OCI-LY1 (cell line): ENCODE data around the gene PTPRQ.

Experiments
- H2AFZ ChIP-seq: fragments of 200-600 bp; sonication (generic), shearing (Covaris generic); 2 replicates; pipeline ENCODE4 v1.6.0; 2014; ENCODE audit warnings: antibody characterized with exemption, mild to moderate bottlenecking, low read length
- H3F3A ChIP-seq: fragments of 200-600 bp; sonication (generic), shearing (Covaris generic); 2 replicates; pipeline ENCODE4 v1.6.0; 2014; ENCODE audit warnings: mild to moderate bottlenecking, antibody characterized with exemption, low read length, moderate library complexity; ENCODE audit not compliant: insufficient read depth
- H3K27ac ChIP-seq: fragments of 200-600 bp; sonication (generic); 2 replicates; pipeline ENCODE4 v1.5.1; 2014; ENCODE audit warnings: low read length, mixed run types, mild to moderate bottlenecking, low read depth; ENCODE audit not compliant: poor library complexity, severe bottlenecking
- H3K27me3 ChIP-seq: fragments of 200-600 bp; sonication (generic); 2 replicates; pipeline ENCODE4 v1.6.0; 2014; ENCODE audit warnings: antibody characterized with exemption, mild to moderate bottlenecking, low read length, moderate library complexity; ENCODE audit not compliant: insufficient read depth
- H3K36me3 ChIP-seq: fragments of 200-600 bp; sonication (generic); 2 replicates; pipeline ENCODE4 v1.6.1; 2014; ENCODE audit warnings: mild to moderate bottlenecking, antibody characterized with exemption, low read length, moderate library complexity, mixed read lengths; ENCODE audit not compliant: insufficient read depth
- H3K4me1 ChIP-seq: fragments of 200-600 bp; sonication (generic); 2 replicates; pipeline ENCODE4 v1.5.1; 2014; ENCODE audit warnings: mild to moderate bottlenecking, low read length, moderate library complexity; ENCODE audit not compliant: insufficient read depth, severe bottlenecking
- H3K4me2 ChIP-seq: fragments of 200-600 bp; sonication (generic), shearing (Covaris generic); 2 replicates; pipeline ENCODE4 v1.6.1; 2014; ENCODE audit warnings: low read length
- H3K4me3 ChIP-seq: fragments of 200-600 bp; sonication (generic); 2 replicates; pipeline ENCODE4 v1.5.1; 2014; ENCODE audit warnings: low read length, low read depth, mild to moderate bottlenecking, mixed read lengths; ENCODE audit not compliant: poor library complexity, severe bottlenecking
- H3K79me2 ChIP-seq: fragments of 200-600 bp; shearing (Covaris generic); 2 replicates; pipeline ENCODE4 v1.6.1; 2016; ENCODE audit warnings: mixed run types, low read length, mixed read lengths; ENCODE audit not compliant: insufficient read depth
- H3K9ac ChIP-seq: fragments of 200-600 bp; sonication (generic), shearing (Covaris generic); 2 replicates; pipeline ENCODE4 v1.6.1; 2014; ENCODE audit warnings: mild to moderate bottlenecking, low read length, mixed read lengths
- H3K9me2 ChIP-seq: fragments of 200-600 bp; sonication (generic), shearing (Covaris generic); 2 replicates; pipeline ENCODE4 v1.6.1; 2014; ENCODE audit warnings: low read depth, mild to moderate bottlenecking, low read length, mixed read lengths
- H3K9me3 ChIP-seq: fragments of 200-600 bp; shearing (Covaris generic); 2 replicates; pipeline ENCODE4 v1.6.1; 2014; ENCODE audit warnings: low read length, mixed read lengths
- H4K20me1 ChIP-seq: fragments of 200-600 bp; sonication (generic), shearing (Covaris generic); 2 replicates; pipeline ENCODE4 v1.6.0; 2016; ENCODE audit warnings: mild to moderate bottlenecking, low read length; ENCODE audit not compliant: insufficient read depth
- EZH2 ChIP-seq: fragments of 200-600 bp; sonication (generic), shearing (Covaris generic); IDR thresholded peaks from 2 replicates; pipeline ENCODE4 v1.8.0; 2017; ENCODE audit warnings: borderline replicate concordance, mixed run types, mild to moderate bottlenecking, antibody characterized with exemption, low read length, moderate library complexity, mixed read lengths
- TF ChIP-seq, protein P1 (sequence below): fragments of 200-600 bp; sonication (generic), shearing (Covaris generic); IDR thresholded peaks from 2 replicates; pipeline ENCODE4 v1.5.1; 2017; ENCODE audit warnings: mild to moderate bottlenecking, antibody characterized with exemption, low read length, moderate library complexity, mixed read lengths

PTPRQ gene

DNA sequence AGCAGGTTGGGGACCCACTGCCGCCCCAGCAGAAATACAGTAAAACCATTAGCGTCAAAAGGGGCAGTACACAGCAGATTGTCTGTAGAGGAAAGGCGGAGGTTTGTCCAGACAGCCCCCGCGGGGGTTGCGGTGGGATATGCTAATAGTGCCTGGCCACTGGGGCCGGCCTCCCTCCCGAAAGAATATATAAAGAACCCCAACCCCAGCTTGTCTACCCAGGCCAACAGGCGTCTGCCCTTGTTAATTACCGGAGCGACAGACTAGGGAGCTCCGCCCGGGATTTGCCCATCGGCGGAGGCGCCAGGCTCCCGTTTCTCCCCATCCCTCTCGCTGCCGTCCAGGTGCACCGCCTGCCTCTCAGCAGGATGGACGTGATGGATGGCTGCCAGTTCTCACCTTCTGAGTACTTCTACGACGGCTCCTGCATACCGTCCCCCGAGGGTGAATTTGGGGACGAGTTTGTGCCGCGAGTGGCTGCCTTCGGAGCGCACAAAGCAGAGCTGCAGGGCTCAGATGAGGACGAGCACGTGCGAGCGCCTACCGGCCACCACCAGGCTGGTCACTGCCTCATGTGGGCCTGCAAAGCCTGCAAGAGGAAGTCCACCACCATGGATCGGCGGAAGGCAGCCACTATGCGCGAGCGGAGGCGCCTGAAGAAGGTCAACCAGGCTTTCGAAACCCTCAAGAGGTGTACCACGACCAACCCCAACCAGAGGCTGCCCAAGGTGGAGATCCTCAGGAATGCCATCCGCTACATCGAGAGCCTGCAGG is 272.8 kb downstream of the PTPRQ start, which contains the start of gene MYF5:
Gene MYF5 (plus strand): TSS at position 217 of the 774 bp plus-strand sequence. CDS start 152 bp downstream, at position 369.
- Histone ChIP-seq H3K9me3 (no peaks in the 10 kb centered on the region), H2AFZ (no peak within 1 kb of the TSS), H3K4me1 (no peaks in the 10 kb centered on the region), H3K27me3 (no peaks in the 10 kb centered on the region), H3K27ac (no peak within 1 kb of the TSS), H3K9me2 (no peaks in the 10 kb centered on the region), H3K4me2 (no peak within 1 kb of the TSS), H3K36me3 (no peaks in the 10 kb centered on the region), H3K9ac (no peak within 1 kb of the TSS), H3K4me3 (no peak within 1 kb of the TSS), H3F3A (no peaks in the 10 kb centered on the region), H4K20me1 (no peaks in the 10 kb centered on the region), H3K79me2 (no peaks in the 10 kb centered on the region)
- TF ChIP-seq, protein P1, sequence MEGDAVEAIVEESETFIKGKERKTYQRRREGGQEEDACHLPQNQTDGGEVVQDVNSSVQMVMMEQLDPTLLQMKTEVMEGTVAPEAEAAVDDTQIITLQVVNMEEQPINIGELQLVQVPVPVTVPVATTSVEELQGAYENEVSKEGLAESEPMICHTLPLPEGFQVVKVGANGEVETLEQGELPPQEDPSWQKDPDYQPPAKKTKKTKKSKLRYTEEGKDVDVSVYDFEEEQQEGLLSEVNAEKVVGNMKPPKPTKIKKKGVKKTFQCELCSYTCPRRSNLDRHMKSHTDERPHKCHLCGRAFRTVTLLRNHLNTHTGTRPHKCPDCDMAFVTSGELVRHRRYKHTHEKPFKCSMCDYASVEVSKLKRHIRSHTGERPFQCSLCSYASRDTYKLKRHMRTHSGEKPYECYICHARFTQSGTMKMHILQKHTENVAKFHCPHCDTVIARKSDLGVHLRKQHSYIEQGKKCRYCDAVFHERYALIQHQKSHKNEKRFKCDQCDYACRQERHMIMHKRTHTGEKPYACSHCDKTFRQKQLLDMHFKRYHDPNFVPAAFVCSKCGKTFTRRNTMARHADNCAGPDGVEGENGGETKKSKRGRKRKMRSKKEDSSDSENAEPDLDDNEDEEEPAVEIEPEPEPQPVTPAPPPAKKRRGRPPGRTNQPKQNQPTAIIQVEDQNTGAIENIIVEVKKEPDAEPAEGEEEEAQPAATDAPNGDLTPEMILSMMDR = no peak
- TF ChIP-seq EZH2 = no peak

DNA sequence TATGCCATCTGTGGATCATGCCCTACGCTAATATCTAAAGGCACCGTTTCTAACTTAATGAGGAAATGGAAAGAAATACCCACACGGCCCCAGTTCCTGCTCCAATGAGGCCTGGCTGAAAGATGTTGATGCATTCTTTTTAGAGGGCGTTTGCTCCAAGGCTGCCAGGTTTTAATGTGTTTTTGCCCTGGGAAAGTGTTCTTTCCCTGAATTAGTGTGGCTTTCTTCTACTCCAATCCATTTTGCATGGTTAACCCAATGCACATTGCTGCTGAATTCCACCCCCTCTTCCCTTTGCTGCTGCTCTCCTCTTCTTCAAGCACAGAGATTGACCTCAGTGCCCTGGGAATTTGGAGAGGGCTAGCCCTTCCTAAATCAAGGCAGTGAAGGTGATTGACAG is 273.8 kb downstream of the PTPRQ start:
- H3K36me3 ChIP-seq = no peaks in the 10 kb centered on the region
- H3K9me3 ChIP-seq = no peaks in the 10 kb centered on the region
- H3K4me2 ChIP-seq = no peak overlapping the region
- H3K4me1 ChIP-seq = no peaks in the 10 kb centered on the region
- H4K20me1 ChIP-seq = no peaks in the 10 kb centered on the region
- no peaks in the 10 kb centered on the region for H3F3A ChIP-seq
- H3K9ac ChIP-seq = no peak overlapping the region
- no peaks in the 10 kb centered on the region for H3K79me2 ChIP-seq
- H3K9me2 ChIP-seq = no peaks in the 10 kb centered on the region
- H3K27me3 ChIP-seq = no peaks in the 10 kb centered on the region
- H3K27ac ChIP-seq = no peak overlapping the region
- H2AFZ ChIP-seq = no peak overlapping the region
- TF ChIP-seq, protein P1 = no peak
- no peak for TF ChIP-seq EZH2
- no peak overlapping the region for H3K4me3 ChIP-seq

DNA sequence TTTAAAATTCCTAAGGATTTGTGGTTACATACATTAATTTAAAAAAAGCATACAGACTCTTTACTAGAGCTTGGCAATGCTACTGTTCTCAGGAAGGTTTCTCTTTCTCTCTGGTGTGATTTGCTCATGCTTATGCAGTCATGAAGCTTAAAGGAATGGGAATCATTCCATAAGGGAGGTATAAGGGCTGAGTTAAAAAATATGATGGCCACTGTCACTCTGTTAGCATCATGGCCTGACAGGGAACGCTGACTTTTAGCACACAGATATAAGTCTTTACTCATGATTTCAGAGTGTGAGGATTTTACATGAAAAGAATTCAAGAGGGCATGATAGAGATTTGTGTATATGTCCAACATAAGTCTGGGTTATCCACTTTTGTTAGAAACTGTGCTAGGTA is 276.5 kb downstream of the PTPRQ start:
- no peaks in the 10 kb centered on the region for H3K27me3 ChIP-seq
- no peaks in the 10 kb centered on the region for H3K79me2 ChIP-seq
- H3K36me3 ChIP-seq = no peaks in the 10 kb centered on the region
- no peak overlapping the region for H2AFZ ChIP-seq
- H3K4me3 ChIP-seq = no peak overlapping the region
- H3K9me3 ChIP-seq = no peaks in the 10 kb centered on the region
- H4K20me1 ChIP-seq = no peaks in the 10 kb centered on the region
- no peak for TF ChIP-seq EZH2
- TF ChIP-seq, protein P1 = no peak
- no peaks in the 10 kb centered on the region for H3K9me2 ChIP-seq
- no peak overlapping the region for H3K9ac ChIP-seq
- H3K4me1 ChIP-seq = no peaks in the 10 kb centered on the region
- H3F3A ChIP-seq = no peaks in the 10 kb centered on the region
- no peak overlapping the region for H3K27ac ChIP-seq
- H3K4me2 ChIP-seq = no peak overlapping the region
